K562 (cell line): ENCODE results near the gene CYP2A6. TPM values are rescaled to one million over a fixed set of nuclear protein-coding genes. Genes with fewer than 3 reads are reported as not detected.

ENCODE experiments used
- ATAC-seq: fragments of 200-7000 bp; cut with Tn5 transposase; 3 replicates; pipeline ENCODE4 v1.9.1; 2020; ENCODE audit warnings: moderate library complexity
- BruUV-seq: library from RNA; stranded (reverse); fragments of 400-500 nt; replicated peaks from 2 replicates; lab custom pipeline; 2021; lab: Mats Ljungman, UMichigan
- CTCF ChIA-PET: fragments of 300-600 bp; formaldehyde crosslinking; extraction: SDS; loops from one replicate; lab custom pipeline; 2021; ENCODE audit warnings: low intra/inter-chr PET ratio; lab: Yijun Ruan, JAX
- POLR2A ChIA-PET: fragments of 300-600, 350-650 bp; sonication (Branson Sonifier 250); formaldehyde crosslinking; extraction: SDS; loops from one replicate; lab custom pipeline; 2021; ENCODE audit warnings: antibody characterized with exemption, inconsistent platforms; lab: Yijun Ruan, JAX
- DNase-seq, 4 experiments: peaks; one replicate each; pipeline versions ENCODE4 v3.0.0 to v3.0.0-alpha.2; 2011 to 2018; ENCODE audit warnings: low spot score in 3 of 4, mixed read lengths in 3 of 4; ENCODE audit errors: extremely low read depth in 1 of 4
- FAIRE-seq: peaks from 2 replicates; lab custom pipeline; 2011; peaks lifted over from hg19 to GRCh38; lab: Jason Lieb, UNC
- H2AFZ ChIP-seq: 2 replicates; pipeline ENCODE4 v1.6.0; 2011; ENCODE audit warnings: low read depth, low read length, control low read depth, inconsistent platforms
- H3K27ac ChIP-seq: fragments of 200-600 bp; 3 replicates; pipeline ENCODE4 v1.8.0; 2011; ENCODE audit warnings: low read depth, mild to moderate bottlenecking, control low read depth, inconsistent platforms, low read length, moderate library complexity, mixed read lengths; ENCODE audit errors: extremely low read depth
- H3K27me3 ChIP-seq, 2 experiments: fragments of 300-600 bp in 1 of 2; 2 replicates in 1 of 2; 3 replicates in 1 of 2; pipeline versions ENCODE4 v1.6.0 to v1.8.0; 2011; ENCODE audit warnings: inconsistent platforms in 2 of 2, low read length in 2 of 2, mild to moderate bottlenecking in 1 of 2, mixed read lengths in 1 of 2, moderate library complexity in 1 of 2; ENCODE audit not compliant: control insufficient read depth in 2 of 2, insufficient read depth in 2 of 2
- H3K36me3 ChIP-seq: fragments of 300-600 bp; 3 replicates; pipeline ENCODE4 v1.8.0; 2011; ENCODE audit warnings: mild to moderate bottlenecking, low read length, inconsistent platforms; ENCODE audit not compliant: control insufficient read depth, insufficient read depth
- H3K4me1 ChIP-seq, 2 experiments: fragments of 200-600 bp in 1 of 2; replicated peaks in 1 of 2; 2 replicates in 1 of 2; 3 replicates in 1 of 2; pipeline versions ENCODE4 v1.5.1 to v1.8.0; 2011; ENCODE audit warnings: inconsistent platforms in 2 of 2, low read length in 2 of 2, mild to moderate bottlenecking in 1 of 2, mixed read lengths in 1 of 2, moderate library complexity in 1 of 2; ENCODE audit not compliant: control insufficient read depth in 2 of 2, insufficient read depth in 2 of 2
- H3K4me2 ChIP-seq: 2 replicates; pipeline ENCODE4 v1.6.1; 2011; ENCODE audit warnings: low read length, control low read depth, inconsistent platforms, mixed read lengths; ENCODE audit not compliant: insufficient read depth
- H3K4me3 ChIP-seq: fragments of 200-600 bp; sonication (generic), shearing (Covaris generic); 2 replicates; pipeline ENCODE4 v1.5.1; 2016; ENCODE audit warnings: control low read depth, inconsistent platforms
- H3K79me2 ChIP-seq: fragments of 200-600 bp; 3 replicates; pipeline ENCODE4 v1.8.0; 2011; ENCODE audit warnings: low read length, inconsistent platforms; ENCODE audit not compliant: control insufficient read depth, insufficient read depth
- H3K9ac ChIP-seq, 2 experiments: 2 replicates each; pipeline versions ENCODE4 v1.6.0 to v1.6.1; 2011; ENCODE audit warnings: low read depth in 2 of 2, low read length in 2 of 2, control low read depth in 1 of 2, inconsistent platforms in 1 of 2, mild to moderate bottlenecking in 1 of 2, mixed read lengths in 1 of 2; ENCODE audit not compliant: insufficient read depth in 1 of 2
- H3K9me1 ChIP-seq: one replicate; pipeline ENCODE4 v1.6.0; 2011; ENCODE audit warnings: inconsistent platforms, mild to moderate bottlenecking, low read length, moderate library complexity; ENCODE audit not compliant: control insufficient read depth, insufficient read depth
- H3K9me3 ChIP-seq: replicated peaks from 2 replicates; pipeline ENCODE4 v1.5.1; 2011; ENCODE audit warnings: low read depth, low read length, inconsistent platforms; ENCODE audit not compliant: control insufficient read depth, insufficient read depth
- H4K20me1 ChIP-seq: replicated peaks from 2 replicates; pipeline ENCODE4 v1.6.1; 2011; ENCODE audit warnings: low read length, inconsistent platforms, mixed read lengths; ENCODE audit not compliant: control insufficient read depth, insufficient read depth
- CTCF ChIP-seq, 3 experiments: IDR thresholded peaks in 2 of 3; conservative IDR thresholded peaks in 1 of 3; 2 replicates each; pipeline ENCODE4 v1.5.1; 2011 to 2012; ENCODE audit warnings: low read length in 3 of 3, mild to moderate bottlenecking in 3 of 3, control low read depth in 2 of 3, improper control_type of control experiment in 1 of 3, inconsistent platforms in 1 of 3, low read depth in 1 of 3, mixed read lengths in 1 of 3, moderate library complexity in 1 of 3; ENCODE audit not compliant: insufficient read depth in 2 of 3
- GATAD2A ChIP-seq: fragments of 450-650 bp; IDR thresholded peaks from 2 replicates; pipeline ENCODE4 v1.6.1; 2017
- HOXB6 ChIP-seq: fragments of 250-450 bp; sonication (Bioruptor Pico); IDR thresholded peaks from 2 replicates; pipeline ENCODE4 v1.5.1; 2022; ENCODE audit warnings: mild to moderate bottlenecking, borderline replicate concordance
- PRMT5 ChIP-seq: sonication (generic); formaldehyde crosslinking; IDR thresholded peaks from 2 replicates; pipeline ENCODE4 v1.5.0; 2020; ENCODE audit warnings: missing genetic modification reagents
- RHOXF2B ChIP-seq: fragments of 250-450 bp; sonication (Bioruptor Pico); conservative IDR thresholded peaks from 2 replicates; pipeline ENCODE4 v1.5.1; 2021
- SAP30 ChIP-seq: fragments of 200-600 bp; sonication (generic); IDR thresholded peaks from 2 replicates; pipeline ENCODE4 v1.6.1; 2012; ENCODE audit warnings: borderline replicate concordance, low read depth, mild to moderate bottlenecking, moderate library complexity, low read length, control low read depth, inconsistent platforms; ENCODE audit not compliant: insufficient read depth, poor library complexity, severe bottlenecking
- TCF15 ChIP-seq: fragments of 250-450 bp; sonication (Bioruptor Pico); IDR thresholded peaks from 2 replicates; pipeline ENCODE4 v1.8.0; 2022; ENCODE audit warnings: moderate library complexity, mild to moderate bottlenecking, inconsistent platforms
- ZBTB26 ChIP-seq: fragments of 450-650 bp; formaldehyde crosslinking; IDR thresholded peaks from 2 replicates; pipeline ENCODE4 v1.4.0; 2022; ENCODE audit warnings: missing genetic modification characterization
- ZBTB33 ChIP-seq: sonication (generic); formaldehyde crosslinking; IDR thresholded peaks from 2 replicates; pipeline ENCODE4 v1.8.1; 2023; ENCODE audit warnings: mild to moderate bottlenecking, missing genetic modification reagents
- ZNF354B ChIP-seq: fragments of 250-450 bp; sonication (Bioruptor Pico); IDR thresholded peaks from 2 replicates; pipeline ENCODE4 v1.4.0; 2020
- WGBS: fragments of 100-300 bp; shearing (Covaris generic); methylation state at CpG from one replicate; pipeline ENCODE4 v1.1.6; 2016; ENCODE audit warnings: low coverage, mixed read lengths; ENCODE audit not compliant: insufficient coverage; ENCODE audit errors: missing lambda C conversion rate; 5-methylcytosine and 5-hydroxymethylcytosine counted together
- in situ Hi-C: fragments of 300-500 bp; cut with MboI; formaldehyde crosslinking; loops from 4 replicates; pipeline ENCODE4 v1.15.0; 2018; ENCODE audit warnings: inconsistent platforms, mixed read lengths
- intact Hi-C: fragments of 100-400 bp; cut with micrococcal nuclease; formaldehyde crosslinking; loops from 2 replicates; pipeline ENCODE4 v1.14.2; 2022
- polyA plus RNA-seq, 8 experiments: library from polyadenylated mRNA; depleted of rRNA in 4 of 8; stranded (reverse) in 5 of 8; unstranded in 3 of 8; fragments of >200 nt; fragmentation: Nextera tagmentation in 2 of 8; fragmentation: Illumina TruSeq in 1 of 8; extraction: Ambion mirVana in 2 of 8; extraction: Trizol in 1 of 8; gene quantifications; 2 replicates each; pipeline versions ENCODE4 v1.2.1 to v1.2.3, GENCODE V29; 2011 to 2014; ENCODE audit warnings: inconsistent platforms in 1 of 8, missing spikeins in 1 of 8
- total RNA-seq, 7 experiments: library from RNA; depleted of rRNA in 6 of 7; stranded (reverse); fragments of >200 nt in 6 of 7; fragmentation: Illumina TruSeq in 2 of 7; extraction: Trizol in 2 of 7; gene quantifications; 2 replicates each; pipeline versions ENCODE4 v1.2.1 to v1.2.3, GENCODE V29; 2011 to 2021; ENCODE audit warnings: low replicate concordance in 1 of 7

The CYP2A6 gene
- total and polyA plus RNA-seq, 9 of the 15 experiments (the other 6 are each of a cell fraction or from before 2014, with no cell fraction given), result 0.31 TPM; not detected in 8

GRCh38 chr19:40858109-40858508, 7.9 kb upstream of the CYP2A6 start:
- Histone ChIP-seq H3K9ac (no peak overlapping the region), H3K36me3 (no peaks in the 10 kb centered on the region), H3K9me3 (peaks cover 2% of the 10 kb centered on the region; the same call in 1 of the 2 replicates), H3K27me3 (no peaks in the 10 kb centered on the region), H3K27ac (no peak overlapping the region), H4K20me1 (no peaks in the 10 kb centered on the region), H3K9me1 (no peaks in the 10 kb centered on the region), H3K4me2 (no peak overlapping the region), H3K79me2 (no peaks in the 10 kb centered on the region), H2AFZ (peak overlapping the region; percentile 64; the same call in 1 of the 2 replicates), H3K4me1 (peaks cover 14 to 16% of the 10 kb centered on the region in 2 experiments), H3K4me3 (no peak overlapping the region)
- 70% methylated on average over 5 of the region's 5 CpGs for WGBS
- in situ Hi-C loops (no loop called here), intact Hi-C loops (no loop called here)
- ATAC-seq, result peak; percentile 55
- peak in 1 of 4 experiments; percentile 25 for DNase-seq
- ChIA-PET CTCF (interaction anchor here (0.5 kb wide), 1 partner anchor 63 kb away, joined by 3 read pairs; no protein-coding TSS in a partner anchor), POLR2A (no interaction called here)
- FAIRE-seq, result no peak
- no TSS peak for BruUV-seq
- TF ChIP-seq ZBTB33 (CRISPR knock-in tag), result no peak
- TF ChIP-seq ZBTB26, result no peak
- no peak for TF ChIP-seq HOXB6
- no peak for TF ChIP-seq GATAD2A
- no peak for TF ChIP-seq RHOXF2B (CRISPR knock-in tag)
- peak in 2 of 3 experiments; percentile 41 to 43; a peak in 4 of 6 replicates for TF ChIP-seq CTCF (IDR thresholded peaks at IDR 0.05 in 2 of 3, conservative IDR thresholded peaks at IDR 0.05 in 1 of 3; ENCODE audit: insufficient read depth in 2 of 3, low read depth in 1 of 3, low read length in 3 of 3)
- no peak for TF ChIP-seq ZNF354B (CRISPR knock-in tag)
- no peak for TF ChIP-seq SAP30
- no peak for TF ChIP-seq PRMT5
- TF ChIP-seq TCF15 (CRISPR knock-in tag), result no peak
